ENCODE results near the gene KXD1.
A peak's percentile ranks its signal among the peaks of the same experiment; 100 is the strongest.
"Not testable (repeated sequence)": the region's sequence is repeated elsewhere in the genome, so short reads cannot be mapped to it uniquely, and the experiment has no call there.

Gene KXD1

DNA sequence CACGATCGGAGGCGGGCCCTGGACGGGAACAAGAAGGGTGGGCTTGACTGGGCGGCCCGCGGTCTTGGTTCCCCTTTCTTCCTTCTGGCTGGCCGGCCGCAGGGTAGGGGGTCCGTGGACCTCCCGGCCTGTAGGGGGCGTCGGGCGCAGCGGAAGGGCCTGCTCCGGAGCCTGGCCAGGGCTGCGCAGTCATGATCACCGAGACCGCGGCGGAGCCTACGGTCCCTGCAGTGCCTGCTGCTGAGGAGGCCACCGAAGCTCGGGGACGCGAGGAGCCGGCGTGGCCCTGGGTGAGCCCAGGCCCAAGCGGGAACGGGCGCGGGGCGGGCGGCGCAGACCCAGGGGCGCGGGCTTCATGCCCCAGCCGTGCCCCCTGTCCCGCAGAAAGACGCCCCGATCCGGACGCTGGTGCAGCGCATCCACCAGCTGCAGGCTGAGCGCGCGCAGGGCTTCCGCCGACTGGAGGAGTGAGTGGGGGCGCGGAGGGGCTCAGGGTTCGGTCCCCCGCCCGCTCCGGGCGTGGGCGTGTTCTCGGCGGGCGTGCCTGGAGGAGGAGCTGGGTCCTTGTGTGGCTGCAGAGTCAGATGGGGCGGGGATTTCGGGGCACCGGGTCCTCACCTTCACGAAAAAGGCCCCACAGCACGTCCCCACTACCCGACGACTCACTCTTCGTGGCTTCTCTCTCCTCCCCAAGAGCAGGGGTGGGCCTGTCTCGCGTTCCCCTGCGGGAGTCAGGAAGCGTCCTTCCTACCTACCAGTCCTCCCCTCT is 31.1 kb downstream of the KXD1 start, which contains the start of gene REX1BD:
TSS of gene REX1BD (plus strand) at position 188 of the 769 bp plus-strand sequence. CDS start at position 192, 4 bp downstream.
- H3K4me3 ChIP-seq (ENCODE audit: low read depth, low read length), result peak within 1 kb of the TSS; percentile 58
- in situ Hi-C loops (cut with HindIII; ENCODE audit: low sequenced_read_pairs), result no loop called here
- peak; percentile 78 for DNase-seq (ENCODE audit: low read depth, low spot score)
- TF ChIP-seq, protein P1, sequence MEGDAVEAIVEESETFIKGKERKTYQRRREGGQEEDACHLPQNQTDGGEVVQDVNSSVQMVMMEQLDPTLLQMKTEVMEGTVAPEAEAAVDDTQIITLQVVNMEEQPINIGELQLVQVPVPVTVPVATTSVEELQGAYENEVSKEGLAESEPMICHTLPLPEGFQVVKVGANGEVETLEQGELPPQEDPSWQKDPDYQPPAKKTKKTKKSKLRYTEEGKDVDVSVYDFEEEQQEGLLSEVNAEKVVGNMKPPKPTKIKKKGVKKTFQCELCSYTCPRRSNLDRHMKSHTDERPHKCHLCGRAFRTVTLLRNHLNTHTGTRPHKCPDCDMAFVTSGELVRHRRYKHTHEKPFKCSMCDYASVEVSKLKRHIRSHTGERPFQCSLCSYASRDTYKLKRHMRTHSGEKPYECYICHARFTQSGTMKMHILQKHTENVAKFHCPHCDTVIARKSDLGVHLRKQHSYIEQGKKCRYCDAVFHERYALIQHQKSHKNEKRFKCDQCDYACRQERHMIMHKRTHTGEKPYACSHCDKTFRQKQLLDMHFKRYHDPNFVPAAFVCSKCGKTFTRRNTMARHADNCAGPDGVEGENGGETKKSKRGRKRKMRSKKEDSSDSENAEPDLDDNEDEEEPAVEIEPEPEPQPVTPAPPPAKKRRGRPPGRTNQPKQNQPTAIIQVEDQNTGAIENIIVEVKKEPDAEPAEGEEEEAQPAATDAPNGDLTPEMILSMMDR (IDR thresholded peaks at IDR 0.05; ENCODE audit: low read depth, low read length), result peak; percentile 84

DNA sequence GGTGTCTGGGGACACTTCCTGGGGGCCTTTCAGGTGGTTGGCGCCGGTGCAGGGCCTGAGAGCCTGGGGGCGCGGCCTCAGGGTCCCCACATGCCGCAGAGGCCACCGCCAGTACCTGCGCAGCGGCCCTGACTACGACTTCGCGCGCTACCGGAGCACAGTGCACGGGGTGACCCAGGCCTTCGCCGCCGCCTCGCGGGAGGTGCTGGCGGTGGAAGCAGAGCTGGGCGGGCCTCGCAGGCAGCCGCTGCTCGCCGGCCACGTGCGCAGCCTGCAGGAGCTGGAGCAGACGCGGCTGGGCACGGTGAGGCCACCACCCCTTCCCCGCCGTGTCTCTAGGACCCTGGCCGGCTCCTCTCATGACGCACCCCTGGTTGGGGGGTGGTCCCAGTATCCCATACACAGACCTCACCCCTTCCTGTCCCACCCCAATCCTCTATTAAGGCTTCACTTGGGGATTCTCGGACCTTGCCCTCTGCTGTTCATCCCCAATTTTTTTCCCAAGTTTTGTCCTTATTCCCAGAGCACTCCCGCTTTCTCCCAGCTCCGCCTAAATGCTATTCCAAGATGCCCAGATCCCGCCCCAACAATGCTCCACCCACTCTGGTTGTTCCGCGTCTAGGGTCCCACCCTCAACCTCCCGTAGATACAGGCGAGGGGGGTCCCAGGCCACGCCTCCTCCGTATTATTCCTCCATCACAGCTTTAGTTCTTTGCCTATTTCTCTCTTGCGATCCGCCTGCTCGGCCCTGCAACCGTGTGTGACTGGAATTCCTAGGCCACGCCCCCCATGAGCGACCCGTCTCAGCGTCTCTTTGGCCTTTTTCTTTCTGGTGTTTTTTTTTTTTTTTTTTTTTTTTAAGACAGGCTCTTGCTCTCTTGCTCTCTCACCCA is 32.0 kb downstream of the KXD1 start:
- DNase-seq (ENCODE audit: low read depth, low spot score), result peak; percentile 47
- peak overlapping the region; percentile 58 for H3K4me3 ChIP-seq (ENCODE audit: low read depth, low read length)
- TF ChIP-seq, protein P1 (IDR thresholded peaks at IDR 0.05; ENCODE audit: low read depth, low read length), result no peak
- in situ Hi-C loops (cut with HindIII; ENCODE audit: low sequenced_read_pairs), result no loop called here

DNA sequence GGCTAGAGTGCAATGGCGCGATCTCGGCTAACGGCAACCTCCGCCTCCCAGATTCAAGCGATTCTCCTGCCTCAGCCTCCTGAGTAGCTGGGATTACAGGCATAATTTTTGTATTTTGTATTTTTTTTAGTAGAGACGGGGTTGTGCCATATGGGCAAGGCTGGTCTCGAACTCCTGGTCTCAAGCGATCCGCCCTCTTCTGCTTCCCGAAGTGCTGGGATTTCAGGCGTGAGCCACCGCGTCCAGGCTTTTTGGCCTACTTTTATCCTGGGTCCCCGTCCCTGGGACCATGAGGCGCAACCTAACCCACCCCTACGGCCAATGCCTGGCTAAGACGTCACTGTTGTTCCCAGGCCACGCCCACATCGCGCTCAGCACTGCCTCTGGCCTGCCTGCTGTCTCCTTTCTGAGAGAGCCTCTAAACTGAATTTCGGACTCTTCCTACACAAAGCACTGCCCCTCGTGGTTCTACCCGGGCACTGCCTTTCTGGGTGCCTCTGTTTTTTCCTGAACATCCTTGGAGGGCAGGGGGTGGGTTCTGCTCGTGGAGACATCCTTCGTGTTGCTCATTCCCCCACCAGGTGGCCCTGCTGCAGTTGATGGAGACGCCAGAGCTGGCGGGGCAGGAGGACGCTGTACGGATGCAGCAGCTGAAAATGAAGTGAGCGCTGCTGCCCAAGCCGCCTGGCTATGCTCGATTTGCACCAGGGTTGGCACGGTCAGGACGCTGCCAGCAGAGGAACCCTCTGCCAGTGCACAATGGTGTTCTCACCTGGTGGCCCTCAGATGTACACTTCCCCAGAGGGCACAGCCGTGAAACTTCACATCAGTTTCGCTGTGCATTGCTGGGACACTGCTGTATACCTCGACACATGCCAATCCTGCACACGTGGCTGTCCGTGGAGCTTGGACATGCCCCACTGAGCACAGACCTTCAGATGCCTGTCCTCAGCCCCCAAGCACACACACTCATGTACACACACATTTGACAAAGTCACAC is 32.9 kb downstream of the KXD1 start:
- peak; percentile 69 for DNase-seq (ENCODE audit: low read depth, low spot score)
- no peak overlapping the region for H3K4me3 ChIP-seq (ENCODE audit: low read depth, low read length)
- TF ChIP-seq, protein P1 (IDR thresholded peaks at IDR 0.05; ENCODE audit: low read depth, low read length), result peak; percentile 54
- in situ Hi-C loops (cut with HindIII; ENCODE audit: low sequenced_read_pairs), result no loop called here

DNA sequence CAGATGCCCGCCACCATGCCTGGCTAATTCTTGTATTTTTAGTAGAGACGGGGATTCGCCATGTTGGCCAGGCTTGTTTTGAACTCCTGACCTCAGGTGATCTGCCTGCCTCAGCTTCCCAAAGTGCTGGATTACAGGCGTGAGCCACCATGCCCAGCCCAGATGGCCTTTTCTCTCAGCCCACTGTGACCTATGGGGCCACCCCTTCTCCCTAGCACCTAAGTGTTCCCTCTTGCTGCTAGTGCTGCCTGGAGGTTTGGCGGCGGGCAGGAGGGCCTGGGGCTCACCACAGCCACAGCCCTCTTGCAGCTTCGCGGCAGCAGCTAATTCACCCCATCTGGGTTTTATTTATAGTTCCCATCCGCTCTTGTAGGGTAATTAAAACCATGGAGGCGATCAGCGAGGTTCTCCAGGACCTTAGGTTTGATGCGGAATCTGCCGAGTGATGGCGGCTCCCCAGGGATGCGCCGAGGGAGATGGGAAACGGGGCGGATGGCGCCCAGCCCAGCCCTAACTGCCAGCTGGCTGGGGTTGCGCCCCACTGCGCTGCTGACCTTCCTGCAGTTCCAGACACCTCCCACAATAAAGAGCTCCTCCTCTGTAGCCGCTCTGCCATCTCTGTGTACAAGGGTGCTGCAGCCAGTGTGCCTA is 34.2 kb downstream of the KXD1 start:
- no peak overlapping the region for H3K4me3 ChIP-seq (ENCODE audit: low read depth, low read length)
- in situ Hi-C loops (cut with HindIII; ENCODE audit: low sequenced_read_pairs), result no loop called here
- TF ChIP-seq, protein P1 (IDR thresholded peaks at IDR 0.05; ENCODE audit: low read depth, low read length), result no peak
- DNase-seq (ENCODE audit: low read depth, low spot score), result no peak

DNA sequence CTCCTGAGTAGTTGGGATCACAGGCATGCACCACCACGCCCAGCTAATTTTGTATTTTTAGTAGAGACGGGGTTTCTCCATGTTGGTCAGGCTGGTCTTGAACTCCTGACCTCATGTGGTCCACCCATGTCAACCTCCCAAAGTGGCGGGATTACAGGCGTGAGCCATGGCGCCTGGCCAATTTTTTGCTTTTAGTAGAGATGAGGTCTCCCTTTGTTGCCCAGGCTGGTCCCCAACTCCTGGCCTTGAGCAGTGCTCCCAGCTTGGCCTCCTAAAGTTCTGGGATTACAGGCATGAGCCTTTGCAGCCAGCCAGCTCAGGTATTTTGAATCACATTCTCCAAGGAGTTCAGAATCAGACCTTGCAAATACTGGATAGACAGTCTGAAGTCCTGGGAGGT is 35.1 kb downstream of the KXD1 start:
- DNase-seq (ENCODE audit: low read depth, low spot score); in situ Hi-C loops (cut with HindIII; ENCODE audit: low sequenced_read_pairs); H3K4me3 ChIP-seq (ENCODE audit: low read depth, low read length): not testable (repeated sequence)

DNA sequence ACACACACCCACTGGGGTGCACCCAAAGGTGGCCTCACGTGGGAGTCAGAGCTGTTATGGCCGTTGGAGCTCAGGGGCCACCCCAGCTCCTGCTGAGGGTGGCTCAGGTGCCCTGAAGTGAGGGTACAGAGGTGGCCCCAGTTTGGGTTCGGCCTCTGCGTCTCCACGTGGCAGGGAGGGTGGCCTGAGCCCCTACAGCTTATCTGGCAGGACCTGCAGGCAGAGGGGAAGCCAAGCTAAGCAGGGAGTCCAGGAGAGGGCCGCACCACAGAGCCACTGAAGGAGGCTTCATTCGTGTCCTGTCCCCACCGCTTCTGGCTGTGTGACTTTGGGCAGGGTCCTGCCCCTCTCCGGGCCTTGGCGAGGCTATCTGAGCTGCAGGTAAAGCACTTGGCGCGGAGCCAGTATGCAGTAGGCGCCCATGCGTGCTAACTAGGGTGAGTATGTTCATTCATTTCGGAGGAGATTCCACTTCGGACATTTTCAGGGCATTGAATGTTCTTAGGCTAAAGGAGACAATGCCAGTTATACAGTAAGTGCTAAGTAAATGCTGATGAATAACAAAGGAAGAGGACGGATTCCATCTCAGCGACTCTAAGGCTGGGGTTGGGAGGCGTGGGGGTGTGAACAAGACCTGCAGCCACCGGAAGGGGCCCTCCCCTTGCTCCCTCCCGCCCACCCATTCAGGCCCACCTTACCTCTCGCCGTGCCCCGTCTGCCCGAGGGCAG is 35.9 kb downstream of the KXD1 start:
- H3K4me3 ChIP-seq (ENCODE audit: low read depth, low read length), result peak overlapping the region; percentile 7
- in situ Hi-C loops (cut with HindIII; ENCODE audit: low sequenced_read_pairs), result no loop called here
- TF ChIP-seq, protein P1 (IDR thresholded peaks at IDR 0.05; ENCODE audit: low read depth, low read length), result no peak
- DNase-seq (ENCODE audit: low read depth, low spot score), result no peak

Measured in astrocyte of the spinal cord (primary cell).